Activated CD4-positive, alpha-beta T cell treated with anti-CD3 and anti-CD28 coated beads for 36 hours (primary cell): ENCODE results near the gene RPS18. TPM values are rescaled to one million over a fixed set of nuclear protein-coding genes. Genes with fewer than 3 reads are reported as not detected.

Experiments used
- ATAC-seq: fragments of 200-7000 bp; cut with Tn5 transposase; one replicate; pipeline ENCODE4 v1.10.0; 2021; ENCODE audit warnings: mild to moderate bottlenecking, moderate library complexity
- CTCF ChIA-PET: fragments of 350-600 bp; sonication (Branson Sonifier 250); formaldehyde crosslinking; loops from one replicate; lab custom pipeline; 2021; ENCODE audit warnings: antibody characterized with exemption; lab: Charles Lee
- POLR2A ChIA-PET: fragments of 350-600 bp; sonication (Branson Sonifier 250); formaldehyde crosslinking; loops from one replicate; lab custom pipeline; 2021; ENCODE audit warnings: antibody characterized with exemption, inconsistent platforms; lab: Charles Lee
- DNase-seq: peaks from one replicate; pipeline ENCODE4 v3.0.0-alpha.2; 2020
- H3K27ac Mint-ChIP-seq: one replicate; pipeline ENCODE4 v1.8.0; 2021; ENCODE audit warnings: mixed read lengths
- H3K27me3 Mint-ChIP-seq: one replicate; pipeline ENCODE4 v1.8.0; 2021; ENCODE audit warnings: mixed read lengths
- H3K36me3 Mint-ChIP-seq: one replicate; pipeline ENCODE4 v1.8.0; 2021; ENCODE audit warnings: low read depth, mixed read lengths
- H3K4me1 Mint-ChIP-seq: one replicate; pipeline ENCODE4 v1.8.0; 2021; ENCODE audit warnings: mixed read lengths
- H3K4me3 Mint-ChIP-seq: one replicate; pipeline ENCODE4 v1.8.0; 2021; ENCODE audit warnings: mild to moderate bottlenecking, moderate library complexity, mixed read lengths
- H3K9me3 Mint-ChIP-seq: one replicate; pipeline ENCODE4 v1.8.0; 2021; ENCODE audit warnings: low read depth, mixed read lengths
- intact Hi-C, 2 experiments: fragments of 100-400 bp; cut with DNase I in 1 of 2; cut with micrococcal nuclease in 1 of 2; formaldehyde crosslinking; loops; one replicate each; pipeline versions ENCODE4 v1.14.2 to v1.15.1; 2022 to 2024; cut with DNase I, micrococcal nuclease
- total RNA-seq, 2 experiments: library from RNA; stranded (reverse); gene quantifications; one replicate each; pipeline ENCODE4 v1.2.3, GENCODE V29; 2021

The RPS18 gene
- total RNA-seq, 2 experiments from 2014 or later = 2,706 to 4,631 TPM

DNA sequence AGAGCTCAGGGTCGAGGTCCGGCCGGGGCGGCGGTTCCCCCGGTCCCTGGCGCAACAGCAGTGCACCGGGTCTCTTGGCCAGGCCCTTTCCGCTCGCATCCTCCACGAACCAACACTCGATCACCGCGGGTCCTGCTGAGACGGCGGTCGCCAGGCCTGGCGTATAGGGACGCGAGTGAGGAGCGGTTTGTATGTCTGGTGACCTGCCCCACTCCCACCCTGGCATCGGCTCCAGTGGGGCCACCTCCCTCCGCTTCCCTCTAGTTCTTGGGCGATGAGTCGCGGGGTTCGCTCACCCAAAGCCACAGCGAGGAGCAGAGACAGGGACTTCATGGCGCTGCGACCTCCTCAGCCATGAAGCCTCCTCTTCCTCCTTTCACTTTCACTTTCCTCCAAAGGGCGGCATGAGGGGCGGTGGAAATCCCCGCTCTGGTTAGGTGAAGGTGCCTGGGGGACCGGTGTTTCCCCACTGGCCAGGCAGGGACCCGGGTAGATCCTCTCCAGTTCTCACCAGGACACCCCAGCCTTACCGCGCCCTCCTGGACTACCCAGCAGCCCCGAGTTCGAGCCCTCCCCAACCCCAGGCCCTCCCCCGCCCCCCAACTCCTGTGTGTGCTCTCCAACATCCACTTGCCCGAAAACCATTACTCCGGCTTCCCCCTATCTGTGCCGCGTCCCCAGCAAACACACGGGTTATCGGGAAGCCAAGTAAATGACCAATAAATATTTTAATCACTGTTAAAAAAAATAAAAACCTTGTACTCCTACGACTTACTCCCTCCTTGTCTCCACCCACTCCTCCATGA, 42.0 kb downstream of the RPS18 start, which contains the start of gene TAPBP:
Gene TAPBP, minus strand, starts transcription at position 370 of the 806 bp plus-strand sequence. Its CDS starts 37 bp downstream, at position 333.
- ATAC-seq (peak; percentile 48), DNase-seq (peak; percentile 90)
- CTCF ChIA-PET = interaction anchor here (1.0 kb wide), 1 partner anchor 15 kb away, joined by 3 read pairs; the partner anchor contains the start of gene RGL2
- POLR2A ChIA-PET = no interaction called here
- peaks cover 55% of the 10 kb centered on the region for H3K4me1 Mint-ChIP-seq
- H3K27ac Mint-ChIP-seq = peak within 1 kb of the TSS; percentile 98
- no peaks in the 10 kb centered on the region for H3K9me3 Mint-ChIP-seq
- intact Hi-C loops = loop anchor here (1.0 to 10.0 kb wide), 11 partner anchors 25 to 921 kb away; partner anchors contain the start of genes KIFC1 (in 2 of the 2), CUTA (in 1 of the 2), HMGA1 (in 1 of the 2) and ITPR3 (in 1 of the 2)
- H3K27me3 Mint-ChIP-seq = no peaks in the 10 kb centered on the region
- H3K36me3 Mint-ChIP-seq = peaks cover 36% of the 10 kb centered on the region
- H3K4me3 Mint-ChIP-seq = peak within 1 kb of the TSS; percentile 99

DNA sequence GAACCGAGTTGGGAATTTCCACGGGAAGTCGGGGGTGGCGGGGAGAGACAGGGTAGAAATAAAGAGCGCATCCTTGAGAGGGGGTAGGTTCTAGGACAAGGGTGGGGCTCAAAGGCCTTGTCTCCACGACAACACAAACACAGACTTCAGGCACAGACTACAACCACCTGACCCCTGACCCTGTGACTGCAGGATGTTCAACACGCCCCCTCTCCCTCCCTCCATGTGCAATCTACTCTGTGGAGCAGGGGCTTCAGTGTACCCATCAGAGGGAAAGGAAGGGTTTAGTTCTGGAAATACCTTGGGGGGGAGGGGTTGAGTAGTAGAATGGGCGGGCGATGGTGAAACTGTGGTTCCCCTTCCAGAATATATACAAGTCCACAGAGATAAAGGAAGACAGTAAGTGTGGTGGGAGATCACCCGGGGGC, 42.7 kb downstream of the RPS18 start:
- Mint-ChIP-seq H3K27me3 (no peaks in the 10 kb centered on the region), H3K4me1 (peaks cover 59% of the 10 kb centered on the region), H3K9me3 (no peaks in the 10 kb centered on the region), H3K36me3 (peaks cover 40% of the 10 kb centered on the region), H3K4me3 (peak overlapping the region; percentile 99), H3K27ac (peak overlapping the region; percentile 98)
- CTCF ChIA-PET = no interaction called here
- POLR2A ChIA-PET = no interaction called here
- ATAC-seq (peak; percentile 48), DNase-seq (peak; percentile 78)
- intact Hi-C loops = loop anchor here (1.0 to 10.0 kb wide), 8 partner anchors 25 to 920 kb away; partner anchors contain the start of genes KIFC1 (in 2 of the 2), HMGA1 (in 1 of the 2), ITPR3 (in 1 of the 2) and PFDN6 (in 1 of the 2)

DNA sequence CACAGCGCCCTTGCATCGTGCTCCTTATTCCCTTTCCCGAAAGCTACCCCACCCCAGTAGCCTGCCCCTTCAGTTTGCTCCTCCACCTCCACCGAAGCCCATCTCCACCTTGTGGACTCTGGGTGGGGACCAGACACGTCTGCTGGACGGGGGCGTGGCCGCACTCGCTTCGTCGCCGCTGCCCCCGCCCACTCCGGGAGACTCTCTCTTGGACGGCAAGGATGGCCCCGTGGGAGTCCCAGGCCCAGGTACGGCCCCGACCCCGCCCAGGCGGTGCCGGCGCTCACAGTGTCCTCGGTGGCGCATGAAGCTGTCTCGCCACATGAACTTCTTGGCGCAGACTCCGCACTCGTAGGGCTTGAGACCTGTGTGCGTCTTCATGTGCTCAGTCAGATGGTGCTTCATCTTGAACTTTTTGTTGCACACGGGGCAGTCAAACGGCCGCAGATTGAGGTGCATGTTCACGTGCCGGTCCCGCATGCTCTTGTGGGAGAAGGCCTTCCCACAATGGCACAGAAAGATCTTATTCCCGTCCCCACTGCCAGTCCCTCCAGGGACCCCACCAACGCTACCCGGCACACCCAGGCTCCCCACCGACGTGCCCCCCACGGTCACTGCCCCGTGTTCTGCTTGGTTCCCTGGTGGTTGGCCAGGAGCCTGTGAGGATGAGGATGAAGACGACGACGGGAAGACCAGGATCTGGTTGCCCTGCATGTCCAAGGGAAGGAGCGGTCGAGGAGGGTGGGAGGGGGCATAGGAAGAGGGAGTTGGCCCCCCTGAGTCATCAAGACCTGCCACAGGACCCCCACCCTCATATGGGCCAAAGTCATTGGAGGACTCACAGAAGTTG, 43.3 kb downstream of the RPS18 start:
- H3K27me3 Mint-ChIP-seq = no peaks in the 10 kb centered on the region
- POLR2A ChIA-PET = interaction anchor here (0.5 kb wide), 1 partner anchor 28 kb away, joined by 3 read pairs; no protein-coding TSS in a partner anchor
- H3K4me1 Mint-ChIP-seq = peaks cover 65% of the 10 kb centered on the region
- intact Hi-C loops = loop anchor here (1.0 to 10.0 kb wide), 9 partner anchors 26 to 1138 kb away; partner anchors contain the start of genes KIFC1 (in 2 of the 2), AGPAT1 (in 1 of the 2), HMGA1 (in 1 of the 2) and ITPR3 (in 1 of the 2)
- H3K9me3 Mint-ChIP-seq = no peaks in the 10 kb centered on the region
- DNase-seq = peak; percentile 34
- peak overlapping the region; percentile 98 for H3K27ac Mint-ChIP-seq
- CTCF ChIA-PET = interaction anchor here (0.6 to 1.3 kb wide), 2 partner anchors 16 to 387 kb away, joined by 3 to 4 read pairs; no protein-coding TSS in a partner anchor
- no peak for ATAC-seq
- H3K4me3 Mint-ChIP-seq = peak overlapping the region; percentile 99
- peaks cover 46% of the 10 kb centered on the region for H3K36me3 Mint-ChIP-seq

DNA sequence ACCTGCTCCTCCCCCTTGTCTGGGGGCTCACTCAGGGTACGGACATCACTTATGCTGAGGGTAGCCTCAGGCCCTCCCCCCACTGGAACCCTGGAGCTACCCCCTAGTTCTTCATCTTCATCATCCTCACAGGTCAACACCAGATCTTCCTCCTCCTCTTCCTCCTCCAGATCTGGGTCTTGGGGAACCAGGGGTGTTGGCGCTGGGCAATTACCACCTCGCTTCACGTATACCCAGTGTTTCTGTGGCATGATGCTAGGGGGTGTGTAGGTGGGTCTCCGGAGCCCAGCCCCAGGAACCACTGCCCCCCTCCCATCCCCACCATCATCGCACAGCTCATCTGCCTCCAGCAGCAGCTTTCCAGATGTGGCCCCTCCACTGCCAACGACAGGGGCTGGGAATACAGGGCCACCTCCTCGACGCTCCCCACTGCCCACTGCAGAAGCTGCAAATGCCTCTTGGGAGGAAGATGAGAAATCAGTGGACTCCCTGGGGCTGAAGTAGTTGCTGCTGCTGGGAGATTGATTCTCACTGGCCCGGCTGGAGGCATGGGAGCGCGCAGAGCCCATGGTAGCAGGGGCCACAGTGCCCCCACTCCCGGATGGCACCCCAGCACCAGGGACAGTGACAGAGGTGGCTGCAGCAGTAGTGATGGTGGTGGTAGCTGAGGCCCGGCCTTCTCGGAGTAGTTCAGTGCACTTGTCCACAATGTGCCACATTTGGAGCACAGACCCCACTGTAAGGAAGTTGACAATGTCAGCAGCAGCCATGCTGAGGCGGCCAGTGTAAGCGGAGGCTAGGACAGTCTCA, 44.1 kb downstream of the RPS18 start:
- H3K4me3 Mint-ChIP-seq = peak overlapping the region; percentile 80
- H3K9me3 Mint-ChIP-seq = no peaks in the 10 kb centered on the region
- intact Hi-C loops = loop anchor here (2.0 to 10.0 kb wide), 4 partner anchors 255 to 1139 kb away; partner anchors contain the start of genes AGPAT1 (in 1 of the 2), HMGA1 (in 1 of the 2) and RNF5 (in 1 of the 2)
- peak overlapping the region; percentile 31 for H3K27ac Mint-ChIP-seq
- H3K4me1 Mint-ChIP-seq = peaks cover 71% of the 10 kb centered on the region
- CTCF ChIA-PET = interaction anchor here (0.6 to 3.0 kb wide), 3 partner anchors 17 to 386 kb away, joined by 3 to 13 read pairs (median 4); partner anchors contain the start of gene RGL2
- ATAC-seq = no peak
- H3K27me3 Mint-ChIP-seq = no peaks in the 10 kb centered on the region
- H3K36me3 Mint-ChIP-seq = peaks cover 52% of the 10 kb centered on the region
- DNase-seq = no peak
- POLR2A ChIA-PET = no interaction called here

DNA sequence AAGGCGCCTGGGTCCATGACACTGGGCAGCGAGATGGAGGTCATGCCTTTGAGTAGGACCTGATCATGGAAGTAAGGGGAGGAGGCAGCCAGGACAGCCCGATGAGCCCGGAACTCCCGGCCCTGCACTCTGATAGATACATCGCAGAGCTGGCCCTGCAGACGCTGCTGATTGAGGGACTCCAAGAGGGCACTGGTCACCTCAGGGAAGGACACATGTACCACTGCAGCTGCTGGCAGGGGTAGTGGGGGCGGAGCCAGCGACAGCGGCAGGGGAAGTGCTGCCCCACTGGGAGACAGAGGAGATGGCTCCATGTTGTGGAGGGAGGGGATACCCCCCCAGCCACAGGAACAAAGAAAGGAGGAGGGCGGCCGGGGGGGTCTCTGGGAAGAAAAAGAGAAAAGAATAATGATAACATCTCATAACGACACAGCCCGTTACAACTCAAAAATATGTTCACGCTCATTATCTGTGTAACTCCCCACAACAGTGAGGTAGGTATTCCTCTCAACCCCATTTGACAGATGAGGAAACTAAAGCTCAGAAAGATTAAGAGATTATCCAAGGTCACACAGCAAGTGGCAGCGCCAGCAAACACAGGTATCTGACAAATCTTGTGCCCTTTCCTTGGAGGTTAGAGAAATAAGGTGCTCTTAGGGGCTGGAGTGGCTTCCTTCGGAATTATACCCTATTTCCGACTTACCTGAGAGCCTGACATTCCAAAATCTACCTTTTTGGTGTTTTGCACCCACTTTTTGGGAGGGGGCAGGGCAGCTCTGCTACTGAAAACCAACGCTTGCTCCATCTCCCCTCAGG, 44.9 kb downstream of the RPS18 start:
- H3K36me3 Mint-ChIP-seq = peaks cover 53% of the 10 kb centered on the region
- peaks cover 74% of the 10 kb centered on the region for H3K4me1 Mint-ChIP-seq
- H3K27ac Mint-ChIP-seq = peak overlapping the region; percentile 63
- ATAC-seq (no peak), DNase-seq (no peak)
- CTCF ChIA-PET = interaction anchor here (0.8 to 3.0 kb wide), 3 partner anchors 11 to 101 kb away, joined by 3 to 13 read pairs (median 3); partner anchors contain the start of genes CUTA and RGL2
- H3K9me3 Mint-ChIP-seq = no peaks in the 10 kb centered on the region
- POLR2A ChIA-PET = interaction anchor here (1.0 to 2.0 kb wide), 4 partner anchors 17 to 345 kb away, joined by 5 to 10 read pairs (median 7); partner anchors contain the start of genes B3GALT4 and RGL2
- no peaks in the 10 kb centered on the region for H3K27me3 Mint-ChIP-seq
- peak overlapping the region; percentile 80 for H3K4me3 Mint-ChIP-seq
- intact Hi-C loops = loop anchor here (1.0 to 10.0 kb wide), 8 partner anchors 45 to 1140 kb away; partner anchors contain the start of genes AGPAT1 (in 1 of the 2), CUTA (in 1 of the 2), HMGA1 (in 1 of the 2) and RNF5 (in 1 of the 2)

DNA sequence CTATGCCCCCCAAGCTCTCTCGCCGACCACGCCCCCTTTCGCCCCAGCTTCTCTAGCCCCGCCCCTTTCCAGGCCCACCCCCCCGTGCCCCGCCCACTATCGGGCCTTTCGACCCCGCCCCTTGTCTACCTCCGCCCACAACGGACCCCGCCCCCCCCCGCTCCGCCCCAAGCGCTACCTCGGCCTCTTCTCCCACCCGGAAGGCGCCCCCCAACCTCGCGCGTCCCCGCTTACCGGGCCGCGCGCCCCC, 45.5 kb downstream of the RPS18 start:
- DNase-seq (no peak), ATAC-seq (no peak)
- CTCF ChIA-PET = interaction anchor here (0.8 to 3.0 kb wide), 8 partner anchors 12 to 101 kb away, joined by 3 to 13 read pairs (median 3); partner anchors contain the start of genes B3GALT4, CUTA and RGL2
- peaks cover 73% of the 10 kb centered on the region for H3K4me1 Mint-ChIP-seq
- no peaks in the 10 kb centered on the region for H3K9me3 Mint-ChIP-seq
- peak overlapping the region; percentile 63 for H3K27ac Mint-ChIP-seq
- POLR2A ChIA-PET = interaction anchor here (0.6 to 2.0 kb wide), 8 partner anchors 18 to 1714 kb away, joined by 3 to 10 read pairs (median 6); partner anchors contain the start of genes B3GALT4, RGL2 and RING1
- H3K4me3 Mint-ChIP-seq = peak overlapping the region; percentile 80
- H3K27me3 Mint-ChIP-seq = no peaks in the 10 kb centered on the region
- intact Hi-C loops = loop anchor here (1.0 to 10.0 kb wide), 8 partner anchors 45 to 1140 kb away; partner anchors contain the start of genes AGPAT1 (in 1 of the 2), CUTA (in 1 of the 2), HMGA1 (in 1 of the 2) and RNF5 (in 1 of the 2)
- peaks cover 52% of the 10 kb centered on the region for H3K36me3 Mint-ChIP-seq

DNA sequence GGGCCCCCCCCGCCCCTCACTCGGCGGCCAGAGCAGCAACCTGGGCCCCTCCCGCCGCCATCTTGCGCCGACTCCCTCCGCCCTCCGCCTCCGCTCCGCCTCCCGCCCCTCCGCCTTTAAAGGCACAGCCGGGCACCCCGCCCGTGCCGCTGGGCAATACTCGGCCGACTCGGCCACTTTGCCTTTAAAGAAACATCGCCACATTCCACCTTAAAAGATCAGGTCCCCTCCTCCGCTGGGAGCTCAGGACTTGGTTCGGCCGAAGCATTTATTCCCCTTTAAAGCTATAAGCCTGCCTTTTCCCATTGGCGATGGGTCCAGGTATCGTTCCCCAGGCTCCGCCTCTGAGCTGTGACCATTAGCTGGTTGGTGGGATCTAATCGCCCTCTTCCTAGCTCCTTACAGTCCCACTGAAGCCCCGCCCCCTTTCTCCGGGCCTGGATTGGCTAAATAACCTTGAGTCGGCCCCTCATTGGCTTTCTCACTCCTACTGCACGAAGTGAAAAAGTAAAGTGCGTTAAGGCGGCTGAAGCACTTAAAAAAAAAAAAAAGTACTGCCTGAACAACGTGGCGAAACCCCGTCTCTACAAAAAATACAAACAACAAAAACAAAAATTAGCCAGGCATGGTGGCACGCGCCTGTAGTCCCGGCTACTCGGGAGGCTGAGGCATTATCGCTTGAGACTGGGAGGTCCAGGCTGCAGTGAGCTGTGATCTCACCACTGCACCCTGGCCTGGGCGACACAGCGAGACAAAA, 46.0 kb downstream of the RPS18 start, which contains the start of gene ZBTB22:
Gene ZBTB22, minus strand, starts transcription at position 76 of the 757 bp plus-strand sequence. CDS start 828 bp downstream, outside the sequence.
- Mint-ChIP-seq H3K27me3 (no peaks in the 10 kb centered on the region), H3K27ac (peak within 1 kb of the TSS; percentile 93), H3K4me1 (peaks cover 70% of the 10 kb centered on the region), H3K4me3 (peak within 1 kb of the TSS; percentile 80), H3K36me3 (peaks cover 48% of the 10 kb centered on the region), H3K9me3 (no peaks in the 10 kb centered on the region)
- POLR2A ChIA-PET = interaction anchor here (0.6 to 2.0 kb wide), 11 partner anchors 18 to 1714 kb away, joined by 3 to 10 read pairs (median 5); partner anchors contain the start of genes B3GALT4, PFDN6, RGL2 and RING1
- CTCF ChIA-PET = interaction anchor here (0.8 to 3.0 kb wide), 9 partner anchors 12 to 100 kb away, joined by 3 to 13 read pairs (median 3); partner anchors contain the start of genes B3GALT4, CUTA and RGL2
- intact Hi-C loops = loop anchor here (1.0 to 10.0 kb wide), 9 partner anchors 46 to 1141 kb away; partner anchors contain the start of genes AGPAT1 (in 1 of the 2), CUTA (in 1 of the 2), HMGA1 (in 1 of the 2) and RNF5 (in 1 of the 2)
- peak; percentile 98 for DNase-seq
- ATAC-seq = peak; percentile 69

DNA sequence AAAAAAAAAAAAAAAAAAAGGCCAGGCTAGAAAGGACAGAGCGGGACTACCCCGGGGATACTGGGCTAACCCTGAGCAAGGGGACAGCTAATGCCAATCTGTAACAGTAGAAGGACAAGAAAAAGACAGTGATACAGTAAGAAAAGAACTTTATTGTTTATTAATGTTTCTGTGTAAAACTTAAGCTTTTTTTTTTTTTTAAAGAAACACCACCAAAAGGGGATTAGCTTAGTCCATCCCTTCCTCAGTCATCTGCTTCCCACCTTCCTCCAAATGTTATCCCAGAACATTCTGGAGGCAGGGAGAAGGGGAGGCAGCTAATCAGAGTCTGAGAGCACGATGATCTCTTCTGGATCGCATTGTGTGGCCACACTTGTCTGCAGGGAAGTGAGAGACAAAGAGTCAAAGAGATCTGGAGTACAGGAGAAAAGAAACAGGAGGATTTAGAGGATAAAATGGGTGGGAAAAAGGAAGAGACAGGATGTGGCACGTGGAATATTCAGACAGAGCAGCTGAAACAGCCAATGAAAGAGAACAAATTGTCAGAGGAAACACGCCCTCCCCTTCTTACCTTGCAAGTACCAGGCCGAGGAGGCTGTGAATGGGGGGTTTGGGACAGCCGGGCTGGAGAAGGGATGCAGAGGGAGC, 46.7 kb downstream of the RPS18 start:
- peaks cover 41% of the 10 kb centered on the region for H3K36me3 Mint-ChIP-seq
- peak overlapping the region; percentile 93 for H3K27ac Mint-ChIP-seq
- DNase-seq = no peak
- intact Hi-C loops = loop anchor here (1.0 to 10.0 kb wide), 4 partner anchors 253 to 1141 kb away; partner anchors contain the start of genes AGPAT1 (in 1 of the 2), HMGA1 (in 1 of the 2) and RNF5 (in 1 of the 2)
- H3K4me1 Mint-ChIP-seq = peaks cover 72% of the 10 kb centered on the region
- H3K4me3 Mint-ChIP-seq = peak overlapping the region; percentile 80
- ChIA-PET POLR2A (interaction anchor here (1.0 to 2.0 kb wide), 5 partner anchors 19 to 243 kb away, joined by 3 to 10 read pairs (median 7); partner anchors contain the start of genes B3GALT4, RGL2, RING1 and RPS18), CTCF (interaction anchor here (0.9 to 3.0 kb wide), 6 partner anchors 11 to 68 kb away, joined by 3 to 13 read pairs (median 4); partner anchors contain the start of genes B3GALT4 and RGL2)
- H3K27me3 Mint-ChIP-seq = no peaks in the 10 kb centered on the region
- ATAC-seq = no peak
- H3K9me3 Mint-ChIP-seq = no peaks in the 10 kb centered on the region
